GM12875 (cell line): ENCODE data around the gene BECN2.

Source experiments
- H3K4me3 ChIP-seq: one replicate; pipeline ENCODE4 v1.5.1; 2011; ENCODE audit warnings: low read depth, low read length, control low read depth
- CTCF ChIP-seq: IDR thresholded peaks from 2 replicates; pipeline ENCODE4 v1.5.1; 2011; ENCODE audit warnings: low read depth, mild to moderate bottlenecking, control low read depth, inconsistent platforms, low read length, moderate library complexity, borderline replicate concordance; ENCODE audit not compliant: insufficient read depth

BECN2 gene

GRCh38 chr1:241947354-241947753, 10.2 kb upstream of the BECN2 start:
- H3K4me3 ChIP-seq: no peak overlapping the region
- no peak for TF ChIP-seq CTCF

GRCh38 chr1:241950390-241950789, 7.2 kb upstream of the BECN2 start:
- no peak overlapping the region for H3K4me3 ChIP-seq
- no peak for TF ChIP-seq CTCF

GRCh38 chr1:241962153-241962552, 4.6 kb downstream of the BECN2 start:
- no peak for TF ChIP-seq CTCF

GRCh38 chr1:241963722-241964121, 6.2 kb downstream of the BECN2 start:
- TF ChIP-seq CTCF: no peak
- H3K4me3 ChIP-seq: no peak overlapping the region

More at GRCh38 chr1:241962153-241962552, 4.6 kb downstream of the BECN2 start:
- no peak overlapping the region for H3K4me3 ChIP-seq

- TF ChIP-seq CTCF: no peak
- H3K4me3 ChIP-seq: no peak overlapping the region
These were observed 7.1 kb downstream of the BECN2 start for GRCh38 chr1:241964550-241965282.

- TF ChIP-seq CTCF: no peak
- no peak overlapping the region for H3K4me3 ChIP-seq
These were observed 11.0 kb downstream of the BECN2 start for GRCh38 chr1:241968611-241969010.

- no peak for TF ChIP-seq CTCF
These were observed 15.3 kb downstream of the BECN2 start for GRCh38 chr1:241972703-241973369.

More at GRCh38 chr1:241972703-241973369, 15.3 kb downstream of the BECN2 start:
- H3K4me3 ChIP-seq: no peak overlapping the region
